SK-N-SH (cell line): ENCODE data around the gene AKAP6. TPM values are rescaled to one million over a fixed set of nuclear protein-coding genes. Genes with fewer than 3 reads are reported as not detected.
A peak's percentile ranks its signal among the peaks of the same experiment; 100 is the strongest.

Experiments used
- CTCF ChIA-PET: fragments of 300-600, 350-600 bp; formaldehyde crosslinking; extraction: SDS; loops from one replicate; lab custom pipeline; 2021; lab: Yijun Ruan, JAX
- POLR2A ChIA-PET: fragments of 350-600 bp; sonication (Branson Sonifier 250); formaldehyde crosslinking; extraction: SDS; loops from one replicate; lab custom pipeline; 2020; ENCODE audit warnings: antibody characterized with exemption, inconsistent platforms; lab: Yijun Ruan, JAX
- DNase-seq: peaks from one replicate; pipeline ENCODE4 v3.0.0; 2012
- H2AFZ ChIP-seq: fragments of 200-600 bp; sonication (generic); 2 replicates; pipeline ENCODE4 v1.8.1; 2016; ENCODE audit warnings: antibody characterized with exemption, mild to moderate bottlenecking, low read depth
- H3F3A ChIP-seq: fragments of 200-600 bp; sonication (generic); replicated peaks from 2 replicates; pipeline ENCODE3; 2016; ENCODE audit warnings: antibody characterized with exemption, mild to moderate bottlenecking; ENCODE audit not compliant: insufficient read depth
- H3K27ac ChIP-seq, 2 experiments: fragments of 200-500 bp in 1 of 2; fragments of 200-600 bp in 1 of 2; sonication (Bioruptor generic) in 1 of 2; sonication (generic), shearing (Covaris generic) in 1 of 2; 2 replicates each; pipeline versions ENCODE4 v1.5.1 to v1.6.1; 2014 to 2016; ENCODE audit warnings: low read depth in 2 of 2, inconsistent platforms in 1 of 2, low read length in 1 of 2, mild to moderate bottlenecking in 1 of 2, mixed read lengths in 1 of 2
- H3K27me3 ChIP-seq: fragments of 200-600 bp; sonication (generic), shearing (Covaris generic); 2 replicates; pipeline ENCODE4 v1.6.1; 2016; ENCODE audit warnings: mixed run types; ENCODE audit not compliant: insufficient read depth
- H3K36me3 ChIP-seq, 2 experiments: fragments of 200-500 bp in 1 of 2; fragments of 200-600 bp in 1 of 2; sonication (Bioruptor generic) in 1 of 2; sonication (generic) in 1 of 2; replicated peaks in 1 of 2; 2 replicates each; pipeline versions ENCODE3 to v1.5.1; 2014 to 2016; ENCODE audit warnings: low read length in 1 of 2, mild to moderate bottlenecking in 1 of 2; ENCODE audit not compliant: insufficient read depth in 2 of 2, control insufficient read depth in 1 of 2
- H3K4me1 ChIP-seq, 2 experiments: fragments of 200-500 bp in 1 of 2; fragments of 200-600 bp in 1 of 2; sonication (Bioruptor generic) in 1 of 2; sonication (generic), shearing (Covaris generic) in 1 of 2; 2 replicates each; pipeline versions ENCODE4 v1.5.1 to v1.6.1; 2014 to 2016; ENCODE audit warnings: low read depth in 1 of 2, low read length in 1 of 2, mixed run types in 1 of 2; ENCODE audit not compliant: insufficient read depth in 2 of 2, control insufficient read depth in 1 of 2
- H3K4me2 ChIP-seq: fragments of 200-600 bp; sonication (generic), shearing (Covaris generic); 2 replicates; pipeline ENCODE4 v1.6.1; 2017; ENCODE audit warnings: mixed run types
- H3K4me3 ChIP-seq, 2 experiments: fragments of 200-500 bp in 1 of 2; fragments of 200-600 bp in 1 of 2; sonication (Bioruptor generic) in 1 of 2; sonication (generic), shearing (Covaris generic) in 1 of 2; 2 replicates each; pipeline versions ENCODE4 v1.5.1 to v1.8.1; 2014 to 2016; ENCODE audit warnings: low read depth in 2 of 2, inconsistent platforms in 1 of 2, low read length in 1 of 2, mild to moderate bottlenecking in 1 of 2, mixed read lengths in 1 of 2, moderate library complexity in 1 of 2
- H3K79me2 ChIP-seq: fragments of 200-600 bp; sonication (generic); 2 replicates; pipeline ENCODE4 v1.8.1; 2017; ENCODE audit warnings: mild to moderate bottlenecking; ENCODE audit not compliant: insufficient read depth
- H3K9ac ChIP-seq: fragments of 200-600 bp; sonication (generic); 2 replicates; pipeline ENCODE4 v1.6.1; 2017; ENCODE audit warnings: mixed run types
- H3K9me2 ChIP-seq: fragments of 200-600 bp; sonication (generic); 2 replicates; pipeline ENCODE4 v1.6.1; 2017; ENCODE audit warnings: mixed run types
- H3K9me3 ChIP-seq: fragments of 200-600 bp; sonication (generic); 2 replicates; pipeline ENCODE4 v1.6.1; 2017; ENCODE audit warnings: mixed run types, mild to moderate bottlenecking, moderate library complexity
- H4K20me1 ChIP-seq: fragments of 200-600 bp; sonication (generic); 2 replicates; pipeline ENCODE4 v1.6.1; 2017; ENCODE audit warnings: mild to moderate bottlenecking, mixed run types; ENCODE audit not compliant: insufficient read depth
- CHD2 ChIP-seq: fragments of 150-350 bp; IDR thresholded peaks from 2 replicates; pipeline ENCODE4 v1.6.1; 2018; ENCODE audit warnings: low read length; ENCODE audit not compliant: partially characterized antibody
- EP300 ChIP-seq, 2 experiments: IDR thresholded peaks; 2 replicates each; pipeline versions ENCODE4 v1.4.0 to v1.6.1; 2012; ENCODE audit warnings: borderline replicate concordance in 1 of 2, low read depth in 1 of 2, low read length in 1 of 2
- EZH2phosphoT487 ChIP-seq: fragments of 200-600 bp; sonication (generic); IDR thresholded peaks from 2 replicates; pipeline ENCODE4 v1.6.1; 2017; ENCODE audit warnings: low read depth, mixed run types, mild to moderate bottlenecking, antibody characterized with exemption, moderate library complexity, borderline replicate concordance
- FOSL2 ChIP-seq: IDR thresholded peaks from 2 replicates; pipeline ENCODE4 v1.4.0; 2012; ENCODE audit warnings: low read depth, mild to moderate bottlenecking, moderate library complexity, borderline replicate concordance
- FOXJ3 ChIP-seq: sonication (generic); formaldehyde crosslinking; IDR thresholded peaks from 2 replicates; pipeline ENCODE4 v1.5.1; 2020; ENCODE audit warnings: mild to moderate bottlenecking, missing genetic modification reagents
- GATA2 ChIP-seq: sonication (generic); formaldehyde crosslinking; IDR thresholded peaks from 2 replicates; pipeline ENCODE4 v1.5.0; 2020; ENCODE audit warnings: mild to moderate bottlenecking, missing genetic modification reagents
- JUND ChIP-seq: IDR thresholded peaks from 2 replicates; pipeline ENCODE4 v1.4.0; 2012
- MAX ChIP-seq: IDR thresholded peaks from 2 replicates; pipeline ENCODE4 v1.4.0; 2012; ENCODE audit warnings: low read depth
- NFIC ChIP-seq: IDR thresholded peaks from 2 replicates; pipeline ENCODE4 v1.4.0; 2012; ENCODE audit warnings: borderline replicate concordance
- RAD21 ChIP-seq: IDR thresholded peaks from 2 replicates; pipeline ENCODE4 v1.6.1; 2012; ENCODE audit warnings: mild to moderate bottlenecking, low read length
- REST ChIP-seq: IDR thresholded peaks from 2 replicates; pipeline ENCODE4 v1.6.1; 2012; ENCODE audit warnings: mild to moderate bottlenecking, low read depth, low read length, moderate library complexity
- RFX5 ChIP-seq: IDR thresholded peaks from 2 replicates; pipeline ENCODE4 v1.6.1; 2012; ENCODE audit warnings: mild to moderate bottlenecking, improper control_type of control experiment, low read length
- RXRA ChIP-seq: IDR thresholded peaks from 2 replicates; pipeline ENCODE4 v1.4.0; 2012; ENCODE audit warnings: low read depth, mild to moderate bottlenecking, borderline replicate concordance
- TAF1 ChIP-seq: IDR thresholded peaks from 2 replicates; pipeline ENCODE4 v1.6.1; 2012; ENCODE audit warnings: low read depth, mild to moderate bottlenecking, low read length, moderate library complexity, borderline replicate concordance
- TCF12 ChIP-seq: IDR thresholded peaks from 2 replicates; pipeline ENCODE4 v1.4.0; 2012
- TEAD4 ChIP-seq: IDR thresholded peaks from 2 replicates; pipeline ENCODE4 v1.4.0; 2012; ENCODE audit warnings: mild to moderate bottlenecking, borderline replicate concordance; ENCODE audit not compliant: insufficient read depth
- WGBS: methylation state at CpG from one replicate; pipeline ENCODE4 v1.1.6; 2017; ENCODE audit warnings: low lambda C conversion rate; 5-methylcytosine and 5-hydroxymethylcytosine counted together
- polyA plus RNA-seq, 3 experiments: library from polyadenylated mRNA; depleted of rRNA; stranded (reverse); fragments of >200 nt; gene quantifications; 2 replicates each; pipeline ENCODE4 v1.2.3, GENCODE V29; 2012
- TF ChIP-seq, protein P1 (sequence below): fragments of 150-350 bp; IDR thresholded peaks from 2 replicates; pipeline ENCODE4 v1.6.1; 2016; ENCODE audit warnings: mild to moderate bottlenecking, low read depth, low read length

The AKAP6 gene
- polyA plus RNA-seq, 1 of the 3 experiments (the other 2 are of a cell fraction) = 1.7 TPM

- H3K27me3 ChIP-seq = no peaks in the 10 kb centered on the region
- no peak for DNase-seq
- H4K20me1 ChIP-seq = no peaks in the 10 kb centered on the region
These were observed 145.5 kb downstream of the AKAP6 start for GRCh38 chr14:32474478-32475195.

More at GRCh38 chr14:32474478-32475195, 145.5 kb downstream of the AKAP6 start:
- Histone ChIP-seq H3K4me1 (peaks cover 21 to 57% of the 10 kb centered on the region in 2 experiments), H3K79me2 (no peaks in the 10 kb centered on the region; the same call in 1 of the 2 replicates), H3K4me2 (no peak overlapping the region), H3F3A (peaks cover 57% of the 10 kb centered on the region), H3K36me3 (no peaks in the 10 kb centered on the region), H3K9me2 (no peaks in the 10 kb centered on the region), H3K9ac (no peak overlapping the region; the same call in 1 of the 2 replicates), H3K9me3 (no peaks in the 10 kb centered on the region), H2AFZ (no peak overlapping the region), H3K27ac (peak overlapping the region; percentile 24 to 98; a peak in 3 of 4 replicates), H3K4me3 (no peak overlapping the region)
- ChIA-PET CTCF (interaction anchor here (0.7 to 6.9 kb wide), 7 partner anchors 38 to 549 kb away, joined by 3 to 64 read pairs (median 5); no protein-coding TSS in a partner anchor), POLR2A (no interaction called here)
- no peak for TF ChIP-seq TCF12
- TF ChIP-seq, protein P1, sequence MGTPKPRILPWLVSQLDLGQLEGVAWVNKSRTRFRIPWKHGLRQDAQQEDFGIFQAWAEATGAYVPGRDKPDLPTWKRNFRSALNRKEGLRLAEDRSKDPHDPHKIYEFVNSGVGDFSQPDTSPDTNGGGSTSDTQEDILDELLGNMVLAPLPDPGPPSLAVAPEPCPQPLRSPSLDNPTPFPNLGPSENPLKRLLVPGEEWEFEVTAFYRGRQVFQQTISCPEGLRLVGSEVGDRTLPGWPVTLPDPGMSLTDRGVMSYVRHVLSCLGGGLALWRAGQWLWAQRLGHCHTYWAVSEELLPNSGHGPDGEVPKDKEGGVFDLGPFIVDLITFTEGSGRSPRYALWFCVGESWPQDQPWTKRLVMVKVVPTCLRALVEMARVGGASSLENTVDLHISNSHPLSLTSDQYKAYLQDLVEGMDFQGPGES = no peak
- no peak for TF ChIP-seq GATA2 (CRISPR knock-in tag)
- TF ChIP-seq RAD21 = no peak
- TF ChIP-seq TAF1 = no peak
- TF ChIP-seq TEAD4 = no peak
- TF ChIP-seq FOXJ3 (CRISPR knock-in tag) = no peak
- no peak for TF ChIP-seq RFX5
- TF ChIP-seq MAX = no peak
- TF ChIP-seq NFIC = no peak
- TF ChIP-seq EZH2phosphoT487 = no peak
- TF ChIP-seq FOSL2 = no peak
- no peak for TF ChIP-seq RXRA
- TF ChIP-seq EP300 (IDR thresholded peaks at IDR 0.05; ENCODE audit: borderline replicate concordance in 1 of 2, low read depth in 1 of 2, low read length in 1 of 2) = no peak
- TF ChIP-seq CHD2 = no peak
- no peak for TF ChIP-seq JUND
- TF ChIP-seq REST = no peak
- WGBS = 73% methylated on average over 5 of the region's 5 CpGs
